Astrocyte (in vitro differentiated cells and primary cell): ENCODE measurements around the gene TMEM165.

Experiments used
- CTCF ChIP-seq: IDR thresholded peaks from 2 replicates; pipeline ENCODE4 v1.5.1; 2011; ENCODE audit warnings: low read depth, mild to moderate bottlenecking, inconsistent platforms, low read length, moderate library complexity; ENCODE audit not compliant: insufficient read depth
- EZH2 ChIP-seq: IDR thresholded peaks from 2 replicates; pipeline ENCODE4 v1.6.1; 2012; ENCODE audit warnings: mild to moderate bottlenecking, low read length, inconsistent platforms; ENCODE audit not compliant: insufficient read depth

- TF ChIP-seq CTCF, result no peak
- no peak for TF ChIP-seq EZH2
Measured at GRCh38 chr4:55378617-55379467, 16.9 kb upstream of the TMEM165 start.
